Hematopoietic multipotent progenitor cell treated with erythropoietin and hydrocortisone succinate and interleukin-3 and kit ligand, for 15 days (in vitro differentiated cells): ENCODE results near the gene BRD4.
A peak's percentile ranks its signal among the peaks of the same experiment; 100 is the strongest.
"Not testable (repeated sequence)": the region's sequence is repeated elsewhere in the genome, so short reads cannot be mapped to it uniquely, and the experiment has no call there.

Source experiments
- DNase-seq: peaks from one replicate; pipeline ENCODE4 v3.0.0-alpha.2; 2015; ENCODE audit warnings: low spot score

BRD4 gene

DNA sequence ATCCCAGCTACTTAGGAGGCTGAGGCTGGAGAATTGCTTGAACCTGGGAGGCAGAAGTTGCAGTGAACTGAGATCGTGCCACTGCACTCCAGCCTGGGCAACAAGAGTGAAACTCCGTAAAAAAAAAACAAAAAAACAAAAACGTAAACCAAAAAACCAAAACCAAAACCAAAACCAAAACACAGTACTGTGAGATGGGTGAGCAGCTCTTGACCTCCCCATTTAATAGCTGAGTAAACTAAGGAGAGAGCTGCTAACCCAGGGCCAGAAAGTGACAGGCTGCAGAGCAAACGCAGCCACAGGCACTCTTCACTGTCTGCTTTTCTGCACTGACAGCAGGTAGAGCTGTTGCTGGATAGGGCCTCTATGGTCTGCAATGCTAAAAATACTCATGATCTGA is 27.7 kb upstream of the BRD4 start:
- DNase-seq = not testable (repeated sequence)

GRCh38 chr19:15358918-15359317 is 26.6 kb upstream of the BRD4 start:
- no peak for DNase-seq

DNA sequence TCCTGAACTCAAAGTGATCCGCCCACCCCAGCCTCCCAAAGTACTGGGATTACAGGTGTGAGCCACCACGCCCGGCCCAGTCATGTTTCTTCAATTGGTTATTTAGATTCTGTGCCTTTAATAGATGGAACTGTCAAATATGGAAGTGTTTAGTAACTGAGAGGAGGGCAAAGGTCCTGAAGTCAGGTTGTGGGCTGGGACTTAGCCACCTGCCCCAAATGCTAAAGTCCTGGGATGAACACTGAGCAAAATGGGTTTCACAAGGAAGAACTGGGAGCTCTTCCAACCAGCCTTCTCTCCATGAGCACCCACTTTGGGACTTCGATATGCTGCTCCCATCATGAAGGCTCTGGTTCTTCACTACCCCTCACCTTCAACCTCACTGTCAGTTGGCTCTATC is 25.6 kb upstream of the BRD4 start:
- no peak for DNase-seq

DNA sequence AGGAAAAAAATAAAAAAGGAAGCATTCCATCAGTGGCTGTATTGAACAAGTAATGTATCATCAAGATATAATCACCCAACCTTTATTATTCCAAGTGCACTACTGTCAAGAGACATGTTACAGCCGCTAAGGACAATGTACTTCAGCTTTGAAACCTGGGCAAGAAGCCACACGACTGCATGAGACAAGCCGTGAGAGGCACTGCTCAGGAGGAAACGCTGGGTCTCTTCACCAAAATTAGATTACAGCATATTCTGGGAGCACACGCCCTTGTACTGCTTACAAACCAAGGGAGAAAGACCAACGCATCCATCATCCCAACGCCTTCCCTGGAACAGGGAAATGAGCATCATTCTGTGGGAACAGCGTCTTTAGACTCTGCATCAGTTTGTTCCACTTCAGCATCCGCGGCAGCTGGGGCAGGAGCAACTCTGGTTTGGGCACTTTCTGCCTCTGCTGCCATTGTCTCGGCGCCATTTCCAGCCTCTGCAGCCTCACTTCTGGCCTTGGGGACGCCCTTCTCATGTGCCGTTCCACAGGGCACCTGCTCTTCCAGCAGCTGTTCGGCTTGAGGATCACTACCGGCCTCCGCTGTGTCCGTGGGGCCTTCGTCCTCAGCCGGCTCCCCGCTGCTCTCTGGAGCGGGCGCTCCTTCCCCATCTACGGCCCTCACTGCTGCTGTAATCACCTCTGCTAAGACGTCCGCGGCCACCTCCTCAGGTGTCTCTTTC is 22.4 kb upstream of the BRD4 start:
- DNase-seq = no peak

DNA sequence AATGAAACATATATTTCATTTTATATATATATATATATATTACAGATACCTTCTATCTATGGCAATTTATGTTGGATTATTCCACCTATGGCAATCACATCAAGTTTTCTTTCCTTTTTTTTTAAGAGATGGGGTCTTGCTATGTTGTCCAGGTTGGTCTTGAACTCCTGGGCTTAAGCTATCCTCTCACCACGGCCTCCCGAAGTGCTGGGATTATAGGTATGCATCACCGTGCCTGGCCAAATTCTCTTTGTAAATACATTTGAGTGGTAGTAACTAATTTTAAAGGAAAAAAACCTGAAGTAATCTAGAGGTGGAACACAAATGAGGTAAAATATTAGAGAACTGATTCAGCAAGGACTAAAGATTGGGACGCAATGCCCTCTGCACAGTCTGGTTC is 21.6 kb upstream of the BRD4 start:
- DNase-seq = no peak

GRCh38 chr19:15352535-15352934 is 20.2 kb upstream of the BRD4 start:
- DNase-seq = not testable (repeated sequence)

DNA sequence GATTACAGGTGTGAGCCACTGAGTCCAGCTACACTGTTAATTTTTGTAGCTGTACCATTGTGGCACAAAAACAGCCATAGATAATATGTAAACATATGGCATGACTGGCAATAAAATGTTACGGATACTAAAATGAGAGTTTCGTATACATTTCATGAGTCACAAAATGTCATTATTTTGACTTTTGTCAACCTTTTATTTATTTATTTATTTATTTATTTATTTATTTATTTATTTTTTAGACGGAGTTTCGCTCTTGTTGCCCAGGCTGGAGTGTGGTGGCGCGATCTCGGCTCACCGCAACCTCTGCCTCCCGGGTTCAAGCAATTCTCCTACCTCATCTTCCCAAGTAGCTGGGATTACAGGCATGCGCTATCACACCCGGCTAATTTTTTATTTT is 9.0 kb upstream of the BRD4 start:
- DNase-seq = not testable (repeated sequence)

GRCh38 chr19:15340086-15340485 is 7.7 kb upstream of the BRD4 start:
- no peak for DNase-seq

- DNase-seq = no peak
Measured at GRCh38 chr19:15337202-15337601, 4.9 kb upstream of the BRD4 start.

DNA sequence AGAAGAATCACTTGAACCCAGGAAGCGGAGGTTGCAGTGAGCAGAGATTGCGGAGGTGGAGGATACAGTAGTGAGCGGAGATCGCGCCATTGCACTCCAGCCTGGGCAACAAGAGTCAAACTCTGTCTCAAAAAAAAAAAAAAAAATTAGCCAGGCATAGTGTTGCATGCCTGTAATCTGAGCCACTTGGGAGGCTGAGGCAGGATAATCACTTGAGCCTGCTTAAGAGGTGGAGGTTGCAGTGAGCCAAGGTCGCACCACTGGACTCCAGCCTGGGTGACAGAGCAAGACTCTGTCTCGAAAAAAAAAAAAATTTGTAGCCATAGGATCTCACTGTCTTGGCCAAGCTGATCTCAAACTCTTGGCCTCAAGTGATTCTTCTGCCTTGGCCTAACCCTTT is 3.7 kb upstream of the BRD4 start:
- DNase-seq = not testable (repeated sequence)

GRCh38 chr19:15331419-15332310 is 674 bp downstream of the BRD4 start:
- DNase-seq = peak; percentile 55

DNA sequence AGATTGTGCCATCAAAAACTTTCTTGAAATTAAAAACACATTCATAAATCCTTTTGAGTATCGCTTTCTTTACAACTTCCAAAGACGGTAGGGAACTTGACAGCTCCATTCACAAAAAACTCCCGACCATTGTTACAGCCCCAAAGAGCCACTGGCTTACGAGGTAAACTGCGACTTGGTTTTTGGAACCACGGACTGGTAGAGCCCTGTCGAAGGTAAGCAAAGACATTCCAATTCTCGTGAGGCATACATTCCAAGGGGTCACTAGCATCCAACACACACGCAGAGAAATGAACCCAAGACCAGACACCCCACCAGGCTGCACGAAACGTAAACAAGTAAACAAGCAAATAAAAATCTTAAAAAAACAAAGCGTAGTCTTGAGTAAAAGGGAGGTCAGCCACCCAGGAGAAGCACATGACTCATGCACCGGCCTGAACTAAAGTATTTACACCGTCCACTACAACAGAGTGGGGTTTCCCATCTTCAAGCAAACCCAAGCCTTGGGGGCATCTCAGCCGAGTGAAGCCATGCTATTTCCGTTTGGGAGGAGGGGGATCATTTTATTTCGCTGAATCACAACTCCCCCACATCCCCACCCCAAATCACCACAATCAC is 1.4 kb downstream of the BRD4 start:
- DNase-seq = no peak

DNA sequence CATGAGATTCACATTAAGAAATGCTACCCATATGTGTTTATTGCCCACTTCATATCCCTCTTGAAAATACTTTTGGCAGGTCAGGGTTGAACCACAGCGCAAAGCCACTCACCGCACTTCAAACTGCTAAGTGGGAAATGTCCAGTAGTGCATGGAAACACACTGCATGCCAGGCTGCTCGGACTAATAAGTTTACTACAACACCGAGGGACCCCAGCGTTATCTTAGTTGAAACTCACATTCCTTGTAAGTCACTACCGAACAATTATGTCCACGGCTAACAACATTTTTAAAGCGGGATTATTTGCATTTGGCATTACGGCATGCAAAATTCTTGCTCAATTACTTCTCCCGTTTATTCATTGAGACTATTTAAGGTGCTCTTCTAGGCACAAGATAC is 4.0 kb downstream of the BRD4 start:
- no peak for DNase-seq

GRCh38 chr19:15324791-15325519 is 7.4 kb downstream of the BRD4 start:
- peak; percentile 63 for DNase-seq

DNA sequence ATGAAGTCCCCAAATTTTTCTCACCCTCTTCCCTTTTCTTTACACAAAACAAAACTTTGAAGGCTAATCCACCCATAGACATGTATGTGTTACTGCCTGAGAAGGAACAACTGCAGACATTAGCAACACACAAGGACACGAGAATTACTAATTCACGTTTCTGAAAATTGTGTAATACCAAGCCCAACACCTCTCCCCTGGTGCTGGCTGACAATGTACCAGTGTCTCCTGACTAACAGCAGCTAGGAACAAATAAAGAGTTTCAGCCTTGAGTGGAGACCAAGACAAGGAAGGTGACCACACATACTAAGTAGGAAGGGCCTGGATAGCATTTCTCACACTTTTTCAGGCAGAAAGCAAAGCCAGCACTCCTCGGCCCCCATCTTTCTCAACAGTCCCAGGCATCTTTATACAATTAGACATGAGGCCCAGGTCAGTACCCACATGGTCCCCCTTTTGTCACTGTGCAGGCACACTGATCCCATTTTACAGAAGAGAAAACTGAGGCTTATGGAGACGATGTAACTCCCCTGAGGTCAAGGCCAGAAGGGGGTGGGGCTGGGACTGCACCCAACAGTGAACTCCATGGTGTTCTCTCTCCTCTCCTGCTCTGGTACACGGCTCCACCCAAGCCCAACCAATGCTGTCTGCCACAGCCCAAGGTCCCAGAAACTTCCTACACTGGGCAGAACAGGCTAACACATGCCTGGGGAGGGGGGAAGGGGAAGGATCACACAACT is 8.7 kb downstream of the BRD4 start:
- peak; percentile 55 for DNase-seq

- DNase-seq = no peak
Measured at GRCh38 chr19:15321739-15322138, 10.6 kb downstream of the BRD4 start.

DNA sequence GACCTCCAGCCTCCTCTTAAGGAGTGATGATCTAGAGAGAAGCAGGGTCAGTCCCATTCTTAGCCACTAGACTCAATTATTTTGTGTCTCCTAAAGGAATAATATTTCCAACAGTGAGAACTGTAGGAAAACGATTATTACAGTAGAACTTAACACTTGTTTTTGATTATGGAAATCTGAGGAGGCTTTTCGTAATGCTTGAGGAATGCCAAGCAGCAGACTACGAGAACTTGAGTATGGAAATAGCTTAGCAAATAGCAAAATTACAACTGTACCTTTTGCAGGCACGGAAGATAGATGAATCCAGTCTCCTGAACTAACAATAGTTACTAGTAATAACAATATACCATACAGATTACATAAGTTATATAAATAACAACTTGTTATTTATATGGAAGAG is 12.2 kb downstream of the BRD4 start:
- peak; percentile 2 for DNase-seq

DNA sequence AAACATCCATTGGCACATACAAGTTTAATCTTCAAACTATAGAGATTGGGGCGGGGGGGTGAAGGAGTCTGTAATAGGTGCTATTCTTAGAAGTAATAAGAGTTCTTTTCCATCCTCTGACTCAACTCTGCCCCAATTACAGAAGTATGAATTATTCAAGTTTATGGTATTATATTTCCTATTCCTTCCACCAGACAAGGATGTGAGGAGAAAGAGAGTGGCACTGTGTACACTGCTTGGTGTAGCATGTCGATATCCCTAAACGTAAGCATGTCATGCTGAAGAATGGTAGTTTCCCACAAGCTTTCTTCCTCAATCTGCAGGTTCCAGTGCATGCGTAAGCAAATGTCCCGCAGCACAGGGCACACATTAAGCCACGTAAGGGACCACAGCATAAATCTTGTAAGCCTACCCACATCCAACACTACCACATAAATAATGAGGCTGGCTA is 14.1 kb downstream of the BRD4 start:
- DNase-seq = peak; percentile 9

DNA sequence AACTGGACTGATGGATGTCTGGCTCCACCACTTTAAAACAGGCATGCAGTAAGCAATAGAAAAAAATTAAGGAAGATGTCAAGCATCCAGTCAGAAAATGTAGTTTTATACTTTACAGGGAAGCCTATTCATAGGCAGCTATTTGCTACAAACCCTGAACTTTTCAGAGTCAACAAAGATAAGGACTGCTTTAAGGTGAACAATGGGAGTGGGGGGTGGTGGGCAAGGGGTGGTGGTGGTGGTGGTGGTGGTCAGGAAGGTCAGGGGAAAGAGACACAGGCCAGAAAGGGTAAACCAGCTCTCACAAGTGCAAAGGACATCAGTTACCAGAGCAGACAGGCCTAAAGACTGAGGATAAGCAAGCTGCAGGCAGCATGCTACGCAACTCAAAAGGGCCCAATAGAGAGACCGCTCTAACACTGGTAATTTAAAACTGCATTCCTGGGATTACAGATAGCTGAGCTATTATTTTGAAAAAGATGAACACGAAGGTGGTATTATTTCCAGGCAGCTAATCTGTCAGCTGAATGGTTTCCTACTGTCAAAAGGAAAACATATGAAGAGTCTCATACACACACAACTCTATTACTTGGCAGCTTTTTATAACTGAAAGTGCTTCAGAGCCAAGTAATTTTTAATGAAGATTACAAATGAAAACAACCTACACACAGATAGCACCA is 14.8 kb downstream of the BRD4 start:
- peak; percentile 27 for DNase-seq

DNA sequence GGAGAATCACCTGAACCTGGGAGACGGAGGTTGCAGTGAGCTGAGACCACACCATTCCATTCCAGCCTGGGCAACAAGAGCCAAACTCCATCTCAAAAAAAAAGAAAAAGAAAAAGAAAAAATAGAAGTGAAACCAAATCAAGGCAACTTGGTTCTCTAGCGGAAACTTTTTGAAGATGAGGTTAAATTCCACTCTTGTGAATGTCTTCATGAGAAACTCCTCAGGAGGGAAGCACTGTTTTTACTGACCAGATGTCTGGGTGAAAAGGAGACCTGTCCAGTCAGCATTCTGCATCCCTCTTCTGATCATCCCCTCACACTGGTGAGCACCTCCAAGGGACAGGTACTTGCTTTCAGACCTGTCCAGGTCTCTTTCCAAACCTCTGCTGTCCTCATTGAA is 15.8 kb downstream of the BRD4 start:
- peak; percentile 2 for DNase-seq

- no peak for DNase-seq
Measured at GRCh38 chr19:15315101-15315500, 17.2 kb downstream of the BRD4 start.
